Measurements from ENCODE around the gene PDLIM1. TPM values are rescaled to one million over a fixed set of nuclear protein-coding genes. Genes with fewer than 3 reads are reported as not detected.
A peak's percentile ranks its signal among the peaks of the same experiment; 100 is the strongest.

The PDLIM1 gene
- total and polyA plus RNA-seq, 2 of the 8 experiments (the other 6 are each of a cell fraction or from before 2014, with no cell fraction given), result 169 to 245 TPM

- peaks cover 0 to 3% (median 0%) of the 10 kb centered on the region in 4 experiments; a peak in 1 of 7 replicates for H3K27me3 ChIP-seq (replicated peaks in 1 of 4; ENCODE audit: control insufficient read depth in 3 of 4, extremely low read depth in 1 of 4, insufficient read depth in 3 of 4, low read length in 3 of 4)
- no peak overlapping the region for H4K8ac ChIP-seq (ENCODE audit: extremely low read depth, insufficient read depth, low read length)
- no peak overlapping the region for H3K23ac ChIP-seq (ENCODE audit: insufficient read length)
- H4K91ac ChIP-seq (replicated peaks; ENCODE audit: insufficient read length, low read length), result no peak overlapping the region
- FAIRE-seq, result no peak
- no peak overlapping the region for H2BK12ac ChIP-seq (ENCODE audit: low read depth, low read length)
- no peak overlapping the region for H3K56ac ChIP-seq (replicated peaks; ENCODE audit: insufficient read length, low read depth, low read length)
- H3K4me3 ChIP-seq (ENCODE audit: extremely low read depth in 1 of 4, insufficient read depth in 2 of 4, low read depth in 3 of 4, low read length in 4 of 4), result no peak overlapping the region
- CTCF ChIA-PET (ENCODE audit: partially characterized antibody), result interaction anchor here (1.0 to 2.0 kb wide), 4 partner anchors 15 to 60 kb away, joined by 4 to 6 read pairs (median 4); no protein-coding TSS in a partner anchor
- H2BK20ac ChIP-seq (ENCODE audit: low read length), result no peak overlapping the region
- no peak overlapping the region for H3K9ac ChIP-seq (replicated peaks in 1 of 4; ENCODE audit: extremely low read depth in 1 of 4, low read depth in 3 of 4, low read length in 3 of 4)
- H3K79me1 ChIP-seq (ENCODE audit: low read depth, low read length), result no peaks in the 10 kb centered on the region
- peaks cover 0 to 10% (median 2%) of the 10 kb centered on the region in 4 experiments; a peak in 4 of 7 replicates for H3K4me1 ChIP-seq (replicated peaks in 1 of 4; ENCODE audit: control insufficient read depth in 3 of 4, insufficient read depth in 4 of 4, low read length in 3 of 4)
- H3K9me3 ChIP-seq (ENCODE audit: insufficient read depth in 2 of 2, low read depth in 1 of 2, low read length in 1 of 2), result no peaks in the 10 kb centered on the region
- no peak overlapping the region for H2AFZ ChIP-seq (ENCODE audit: low read length)
- H3K27ac ChIP-seq (ENCODE audit: low read depth, low read length), result no peak overlapping the region
- H4K5ac ChIP-seq (ENCODE audit: insufficient read length, low read depth, low read length), result no peak overlapping the region
- no peak overlapping the region for H2BK5ac ChIP-seq (ENCODE audit: low read depth, low read length)
- no peaks in the 10 kb centered on the region for H4K20me1 ChIP-seq (replicated peaks in 1 of 2; ENCODE audit: control insufficient read depth in 1 of 2, insufficient read depth in 2 of 2, low read length in 2 of 2)
- no peak overlapping the region for H2BK15ac ChIP-seq (ENCODE audit: low read length)
- no peak overlapping the region for H3K18ac ChIP-seq (ENCODE audit: extremely low read depth, low read length)
- no peak overlapping the region for H3K4ac ChIP-seq (replicated peaks; ENCODE audit: insufficient read length, low read depth, low read length)
- POLR2A ChIA-PET (ENCODE audit: partially characterized antibody), result interaction anchor here (1.0 kb wide), 1 partner anchor 73 kb away, joined by 3 read pairs; no protein-coding TSS in a partner anchor
- no peaks in the 10 kb centered on the region for H3K79me2 ChIP-seq (ENCODE audit: control insufficient read depth in 1 of 2, insufficient read depth in 2 of 2, low read length in 2 of 2)
- WGBS, 2 experiments (ENCODE audit: extremely low coverage in 1 of 2, insufficient coverage in 1 of 2, insufficient read length in 1 of 2, insufficient replicate concordance in 2 of 2, low coverage in 1 of 2, low lambda C conversion rate in 2 of 2, missing lambda C conversion rate in 1 of 2), result 100% methylated on average over 1 of the region's 1 CpG; no CpG with 5 or more reads in 1 of the 2 experiments
- no peak overlapping the region for H2AK5ac ChIP-seq (ENCODE audit: low read depth, low read length)
- DNase-seq (ENCODE audit: low read depth in 1 of 2, low spot score in 2 of 2), result no peak
- H3K14ac ChIP-seq (ENCODE audit: insufficient read length), result no peak overlapping the region
- no peaks in the 10 kb centered on the region for H3K36me3 ChIP-seq (ENCODE audit: control insufficient read depth in 2 of 4, insufficient read depth in 4 of 4, low read length in 3 of 4)
- H2BK120ac ChIP-seq (replicated peaks; ENCODE audit: low read depth, low read length), result no peak overlapping the region
- peak overlapping the region in 1 of 2 experiments; percentile 29; a peak in 1 of 4 replicates for H3K4me2 ChIP-seq (ENCODE audit: insufficient read depth in 1 of 2, low read depth in 2 of 2, low read length in 2 of 2)
- no peaks in the 10 kb centered on the region; the same call in 1 of the 2 replicates for H3K23me2 ChIP-seq (ENCODE audit: low read depth, low read length)
- TF ChIP-seq TAF1 (IDR thresholded peaks at IDR 0.05; ENCODE audit: low read depth, low read length) (no peak), RNF2 (IDR thresholded peaks at IDR 0.05; ENCODE audit: borderline replicate concordance, low read depth, low read length, missing control alignments, poor library complexity, severe bottlenecking) (no peak), JUND (IDR thresholded peaks at IDR 0.05; ENCODE audit: low read length) (no peak), USF2 (IDR thresholded peaks at IDR 0.05; ENCODE audit: low read length) (no peak), BACH1 (IDR thresholded peaks at IDR 0.05; ENCODE audit: low read length) (no peak), SIN3A (conservative IDR thresholded peaks at IDR 0.05 in 1 of 2, IDR thresholded peaks at IDR 0.05 in 1 of 2; ENCODE audit: low read depth in 1 of 2, low read length in 2 of 2) (no peak), YY1 (IDR thresholded peaks at IDR 0.05; ENCODE audit: low read depth, low read length) (no peak), CBX8 (IDR thresholded peaks at IDR 0.05; ENCODE audit: borderline replicate concordance, low read depth, low read length) (no peak), KDM1A (IDR thresholded peaks at IDR 0.05; ENCODE audit: borderline replicate concordance, low read length) (no peak), ATF2 (IDR thresholded peaks at IDR 0.05; ENCODE audit: low read length) (no peak)
Observed at GRCh38 chr10:95303950-95304349, 13.1 kb upstream of the PDLIM1 start.

All from H1 (cell line).